Measurements from ENCODE around the gene LLCFC1. TPM values are rescaled to one million over a fixed set of nuclear protein-coding genes. Genes with fewer than 3 reads are reported as not detected.

LLCFC1 gene
- total RNA-seq (2014; rRNA removed; shearing (Covaris generic)) (not detected in 2 replicates), total RNA-seq (2022) (not detected in 2 replicates), Bru-seq, nascent RNA (not detected), BruChase-seq, experiment 1, labeled RNA remaining after a 6-hour chase (not detected), BruChase-seq, experiment 2, labeled RNA remaining after a 2-hour chase (not detected)
- long read RNA-seq: 0 reads

DNA sequence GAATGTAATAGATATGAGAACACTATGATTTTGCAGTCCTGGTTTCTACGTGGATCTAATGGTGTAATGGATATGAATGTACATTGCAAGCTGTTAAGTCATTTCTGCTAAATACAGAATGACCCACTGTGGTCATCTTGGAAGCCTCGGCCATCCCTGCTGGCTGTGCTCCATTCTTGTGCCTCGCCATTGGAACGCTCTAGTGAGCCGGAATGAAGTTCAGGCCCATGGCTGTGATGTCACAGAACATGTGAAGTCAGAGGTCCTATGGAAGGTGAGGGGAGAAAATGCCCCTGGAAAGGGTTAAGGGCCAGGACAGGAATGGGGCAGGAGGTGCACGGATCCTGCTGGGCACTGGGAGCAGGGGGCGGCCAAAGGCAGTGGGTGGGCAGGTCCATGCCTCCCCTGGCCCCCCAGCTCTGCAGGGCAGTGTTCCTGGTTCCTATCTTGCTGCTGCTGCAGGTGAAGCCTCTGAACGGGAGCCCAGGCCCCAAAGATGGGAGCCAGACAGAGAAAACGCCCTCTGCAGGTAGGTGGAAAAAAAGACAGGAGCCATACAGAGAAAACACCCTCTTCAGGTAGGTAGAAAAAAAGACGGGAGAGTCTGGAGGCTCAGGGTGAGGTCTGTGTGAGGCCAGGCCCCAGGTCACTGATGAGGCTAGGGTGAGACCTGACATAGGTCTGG, at the start of gene LLCFC1:
LLCFC1 (plus strand) TSS at position 259 of the 685 bp plus-strand sequence; CDS start at position 397, 138 bp downstream.
- H3K9me3 ChIP-seq (ENCODE audit: low read length): no peaks in the 10 kb centered on the region
- no peaks in the 10 kb centered on the region for H4K20me1 ChIP-seq (ENCODE audit: insufficient read depth, low read length)
- H3K4me3 ChIP-seq (ENCODE audit: low read depth, low read length, poor library complexity, severe bottlenecking): no peak within 1 kb of the TSS
- CTCF ChIA-PET (ENCODE audit: unreplicated experiment): no interaction called here
- no peaks in the 10 kb centered on the region for H3K9me2 ChIP-seq (ENCODE audit: insufficient read depth, low read length)
- H3K27ac ChIP-seq (ENCODE audit: low read depth, low read length, poor library complexity, severe bottlenecking): no peak within 1 kb of the TSS
- no peaks in the 10 kb centered on the region for H3K36me3 ChIP-seq (ENCODE audit: insufficient read depth, low read length)
- DNase-seq (ENCODE audit: low spot score): peak; percentile 29
- no peaks in the 10 kb centered on the region for H3K79me2 ChIP-seq (ENCODE audit: insufficient read depth, low read depth, low read length)
- TF ChIP-seq EZH2phosphoT487 (IDR thresholded peaks at IDR 0.05; ENCODE audit: borderline replicate concordance, low read depth, low read length): no peak
- TF ChIP-seq, protein P1, sequence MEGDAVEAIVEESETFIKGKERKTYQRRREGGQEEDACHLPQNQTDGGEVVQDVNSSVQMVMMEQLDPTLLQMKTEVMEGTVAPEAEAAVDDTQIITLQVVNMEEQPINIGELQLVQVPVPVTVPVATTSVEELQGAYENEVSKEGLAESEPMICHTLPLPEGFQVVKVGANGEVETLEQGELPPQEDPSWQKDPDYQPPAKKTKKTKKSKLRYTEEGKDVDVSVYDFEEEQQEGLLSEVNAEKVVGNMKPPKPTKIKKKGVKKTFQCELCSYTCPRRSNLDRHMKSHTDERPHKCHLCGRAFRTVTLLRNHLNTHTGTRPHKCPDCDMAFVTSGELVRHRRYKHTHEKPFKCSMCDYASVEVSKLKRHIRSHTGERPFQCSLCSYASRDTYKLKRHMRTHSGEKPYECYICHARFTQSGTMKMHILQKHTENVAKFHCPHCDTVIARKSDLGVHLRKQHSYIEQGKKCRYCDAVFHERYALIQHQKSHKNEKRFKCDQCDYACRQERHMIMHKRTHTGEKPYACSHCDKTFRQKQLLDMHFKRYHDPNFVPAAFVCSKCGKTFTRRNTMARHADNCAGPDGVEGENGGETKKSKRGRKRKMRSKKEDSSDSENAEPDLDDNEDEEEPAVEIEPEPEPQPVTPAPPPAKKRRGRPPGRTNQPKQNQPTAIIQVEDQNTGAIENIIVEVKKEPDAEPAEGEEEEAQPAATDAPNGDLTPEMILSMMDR (conservative IDR thresholded peaks at IDR 0.05; ENCODE audit: low read length): peak; percentile 75
- BruUV-seq (replicated peaks): no TSS peak
- POLR2A ChIA-PET: interaction anchor here (0.8 kb wide), 1 partner anchor 13 kb away, joined by 3 read pairs; no protein-coding TSS in a partner anchor
- H2AFZ ChIP-seq (ENCODE audit: low read length): no peak within 1 kb of the TSS
- no peaks in the 10 kb centered on the region for H3K4me1 ChIP-seq (ENCODE audit: insufficient read depth, low read length, poor library complexity, severe bottlenecking)
- H3K4me2 ChIP-seq (ENCODE audit: low read length): no peak within 1 kb of the TSS
- intact Hi-C loops (cut with micrococcal nuclease; ENCODE audit: unreplicated experiment): no loop called here

DNA sequence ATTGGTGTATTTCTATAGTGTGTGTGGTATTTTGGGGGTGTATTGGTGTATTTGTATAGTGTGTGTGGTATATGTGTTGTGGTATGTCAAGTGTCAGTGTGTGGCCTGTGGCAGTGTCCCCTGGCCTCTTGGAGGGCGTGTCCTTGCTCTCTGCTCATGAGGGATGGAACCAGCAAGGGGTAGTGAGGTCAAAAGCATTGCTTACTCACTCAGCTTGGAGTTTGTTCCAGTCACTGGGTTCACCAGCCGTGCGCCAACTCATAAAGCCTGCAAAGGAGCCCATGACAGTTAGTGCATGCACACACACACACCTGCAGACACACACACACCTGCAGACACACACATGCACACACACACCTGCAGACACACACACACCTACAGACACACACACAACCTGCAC, 49.5 kb upstream of the LLCFC1 start:
- DNase-seq (ENCODE audit: low spot score): no peak
- BruUV-seq (replicated peaks): no TSS peak
- Histone ChIP-seq H3K27ac (ENCODE audit: low read depth, low read length, poor library complexity, severe bottlenecking) (no peak overlapping the region), H3K9me3 (ENCODE audit: low read length) (no peaks in the 10 kb centered on the region), H4K20me1 (ENCODE audit: insufficient read depth, low read length) (no peaks in the 10 kb centered on the region), H3K9me2 (ENCODE audit: insufficient read depth, low read length) (no peaks in the 10 kb centered on the region), H3K4me2 (ENCODE audit: low read length) (no peak overlapping the region), H3K36me3 (ENCODE audit: insufficient read depth, low read length) (no peaks in the 10 kb centered on the region), H3K4me1 (ENCODE audit: insufficient read depth, low read length, poor library complexity, severe bottlenecking) (no peaks in the 10 kb centered on the region), H3K4me3 (ENCODE audit: low read depth, low read length, poor library complexity, severe bottlenecking) (no peak overlapping the region), H3K79me2 (ENCODE audit: insufficient read depth, low read depth, low read length) (no peaks in the 10 kb centered on the region), H2AFZ (ENCODE audit: low read length) (no peak overlapping the region)
- intact Hi-C loops (cut with micrococcal nuclease; ENCODE audit: unreplicated experiment): no loop called here
- ChIA-PET CTCF (ENCODE audit: unreplicated experiment) (no interaction called here), POLR2A (no interaction called here)
- TF ChIP-seq, protein P1 (conservative IDR thresholded peaks at IDR 0.05; ENCODE audit: low read length): no peak
- no peak for TF ChIP-seq EZH2phosphoT487 (IDR thresholded peaks at IDR 0.05; ENCODE audit: borderline replicate concordance, low read depth, low read length)

DNA sequence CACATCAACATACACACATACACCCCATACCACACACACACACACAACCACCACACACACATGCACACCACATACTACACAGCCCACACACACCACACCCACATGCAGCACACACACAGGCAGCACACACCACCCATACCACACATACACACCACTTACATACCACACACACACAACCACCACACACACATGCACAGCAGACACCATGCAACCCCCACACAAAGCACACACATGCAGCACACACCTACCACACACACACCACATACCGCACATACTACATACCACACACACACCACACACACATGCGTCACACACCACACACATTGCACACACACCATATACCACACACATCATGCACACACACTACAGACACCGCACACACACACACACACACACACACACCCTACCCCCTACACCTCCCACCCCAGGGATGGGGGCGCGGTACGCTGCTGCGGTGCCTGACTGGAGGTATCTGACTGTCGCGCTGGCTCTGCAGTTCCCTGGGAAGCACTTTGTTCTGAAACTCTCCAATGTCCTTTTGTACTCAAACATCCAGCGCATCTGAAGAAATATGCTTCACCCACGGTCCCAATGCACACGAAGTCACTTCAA, 48.3 kb upstream of the LLCFC1 start:
- no peaks in the 10 kb centered on the region for H3K9me3 ChIP-seq (ENCODE audit: low read length)
- intact Hi-C loops (cut with micrococcal nuclease; ENCODE audit: unreplicated experiment): no loop called here
- TF ChIP-seq, protein P1 (conservative IDR thresholded peaks at IDR 0.05; ENCODE audit: low read length): no peak
- TF ChIP-seq EZH2phosphoT487 (IDR thresholded peaks at IDR 0.05; ENCODE audit: borderline replicate concordance, low read depth, low read length): no peak
- no peak overlapping the region for H3K4me3 ChIP-seq (ENCODE audit: low read depth, low read length, poor library complexity, severe bottlenecking)
- H3K27ac ChIP-seq (ENCODE audit: low read depth, low read length, poor library complexity, severe bottlenecking): no peak overlapping the region
- H3K4me2 ChIP-seq (ENCODE audit: low read length): no peak overlapping the region
- POLR2A ChIA-PET: no interaction called here
- no peaks in the 10 kb centered on the region for H3K79me2 ChIP-seq (ENCODE audit: insufficient read depth, low read depth, low read length)
- DNase-seq (ENCODE audit: low spot score): no peak
- H2AFZ ChIP-seq (ENCODE audit: low read length): no peak overlapping the region
- H3K36me3 ChIP-seq (ENCODE audit: insufficient read depth, low read length): no peaks in the 10 kb centered on the region
- no peaks in the 10 kb centered on the region for H3K9me2 ChIP-seq (ENCODE audit: insufficient read depth, low read length)
- CTCF ChIA-PET (ENCODE audit: unreplicated experiment): no interaction called here
- no peaks in the 10 kb centered on the region for H4K20me1 ChIP-seq (ENCODE audit: insufficient read depth, low read length)
- no TSS peak for BruUV-seq (replicated peaks)
- H3K4me1 ChIP-seq (ENCODE audit: insufficient read depth, low read length, poor library complexity, severe bottlenecking): no peaks in the 10 kb centered on the region

All from OCI-LY7 (cell line).